Daoy (cell line): ENCODE data around the gene MEX3D. TPM values are rescaled to one million over a fixed set of nuclear protein-coding genes. Genes with fewer than 3 reads are reported as not detected.
A peak's percentile ranks its signal among the peaks of the same experiment; 100 is the strongest.
"Not testable (repeated sequence)": the region's sequence is repeated elsewhere in the genome, so short reads cannot be mapped to it uniquely, and the experiment has no call there.

ENCODE experiments used
- DNase-seq: peaks from one replicate; pipeline ENCODE4 v3.0.0-alpha.2; 2015; ENCODE audit warnings: low read depth
- total RNA-seq: library from RNA; depleted of rRNA; stranded (reverse); fragments of >200 nt; shearing (Covaris generic); gene quantifications from 2 replicates; pipeline ENCODE4 v1.2.3, GENCODE V29; 2014

The MEX3D gene
- total RNA-seq, 1 experiment from 2014 or later = 71.4 TPM

GRCh38 chr19:1519802-1520201, 48.3 kb downstream of the MEX3D start:
- DNase-seq = not testable (repeated sequence)

GRCh38 chr19:1518471-1518870, 49.7 kb downstream of the MEX3D start:
- no peak for DNase-seq

- DNase-seq = peak; percentile 37
Measured at GRCh38 chr19:1516395-1516753, 51.8 kb downstream of the MEX3D start.

- DNase-seq = no peak
Measured at GRCh38 chr19:1514986-1515721, 53.0 kb downstream of the MEX3D start.

GRCh38 chr19:1514295-1514661, 53.8 kb downstream of the MEX3D start:
- DNase-seq = no peak

- peak; percentile 60 for DNase-seq
Measured at GRCh38 chr19:1513499-1514294, 54.4 kb downstream of the MEX3D start.

GRCh38 chr19:1512671-1513498, 55.2 kb downstream of the MEX3D start, which contains the start of gene ADAMTSL5:
Gene ADAMTSL5, minus strand, starts transcription at chr19:1513019. Its CDS starts 2,076 bp downstream, at chr19:1510943.
- peak; percentile 84 for DNase-seq

GRCh38 chr19:1511318-1512317, 56.5 kb downstream of the MEX3D start:
- DNase-seq = no peak

GRCh38 chr19:1510807-1511206, 57.3 kb downstream of the MEX3D start:
- no peak for DNase-seq

GRCh38 chr19:1510442-1510806, 57.7 kb downstream of the MEX3D start:
- DNase-seq = no peak

GRCh38 chr19:1509602-1510441, 58.3 kb downstream of the MEX3D start:
- no peak for DNase-seq

- no peak for DNase-seq
Measured at GRCh38 chr19:1508507-1508856, 59.6 kb downstream of the MEX3D start.

GRCh38 chr19:1507763-1508506, 60.2 kb downstream of the MEX3D start:
- DNase-seq = peak; percentile 92

GRCh38 chr19:1507192-1507660, 60.9 kb downstream of the MEX3D start:
- DNase-seq = no peak

GRCh38 chr19:1505991-1506881, 61.9 kb downstream of the MEX3D start:
- DNase-seq = no peak

GRCh38 chr19:1505012-1505411, 63.1 kb downstream of the MEX3D start:
- DNase-seq = no peak
